HepG2 (cell line): Measurements from ENCODE around the gene HS2ST1. TPM values are rescaled to one million over a fixed set of nuclear protein-coding genes. Genes with fewer than 3 reads are reported as not detected.

Source experiments
- ATAC-seq: fragments of 200-7000 bp; cut with Tn5 transposase; 3 replicates; pipeline ENCODE4 v1.9.1; 2020; ENCODE audit warnings: mild to moderate bottlenecking, moderate library complexity
- BruUV-seq: library from RNA; stranded (reverse); fragments of 400-500 nt; replicated peaks from 2 replicates; lab custom pipeline; 2021; lab: Mats Ljungman, UMichigan
- CTCF ChIA-PET: fragments of 300-600 bp; formaldehyde crosslinking; extraction: SDS; loops from one replicate; lab custom pipeline; 2021; ENCODE audit warnings: low total read pairs, inconsistent platforms, low intra/inter-chr PET ratio; lab: Yijun Ruan, JAX
- POLR2A ChIA-PET: fragments of 350-600 bp; sonication (Branson Sonifier 250); formaldehyde crosslinking; loops from one replicate; lab custom pipeline; 2020; ENCODE audit warnings: antibody characterized with exemption, inconsistent platforms; lab: Yijun Ruan, JAX
- DNase-seq: peaks from one replicate; pipeline ENCODE4 v3.0.0-alpha.2; 2015; ENCODE audit warnings: low spot score
- FAIRE-seq: peaks from 3 replicates; lab custom pipeline; 2011; peaks lifted over from hg19 to GRCh38; lab: Jason Lieb, UNC
- H2AFZ ChIP-seq: one replicate; pipeline ENCODE4 v1.6.1; 2011; ENCODE audit warnings: low read length, inconsistent platforms
- H3K27ac ChIP-seq: fragments of 300-600 bp; 3 replicates; pipeline ENCODE4 v1.8.0; 2011; ENCODE audit warnings: mixed run types, mild to moderate bottlenecking, mixed read lengths, low read length, inconsistent platforms; ENCODE audit not compliant: insufficient read depth; ENCODE audit errors: extremely low read length
- H3K27me3 ChIP-seq, 2 experiments: fragments of 200-600 bp in 1 of 2; 2 replicates in 1 of 2; 3 replicates in 1 of 2; pipeline versions ENCODE4 v1.6.0 to v1.8.0; 2011; ENCODE audit warnings: low read length in 2 of 2, mild to moderate bottlenecking in 2 of 2, moderate library complexity in 2 of 2, inconsistent platforms in 1 of 2; ENCODE audit not compliant: insufficient read depth in 2 of 2, control insufficient read depth in 1 of 2
- H3K36me3 ChIP-seq, 2 experiments: fragments of 200-600 bp in 1 of 2; replicated peaks in 1 of 2; 2 replicates in 1 of 2; 3 replicates in 1 of 2; pipeline versions ENCODE4 v1.5.1 to v1.8.0; 2011; ENCODE audit warnings: low read length in 2 of 2, inconsistent platforms in 1 of 2; ENCODE audit not compliant: insufficient read depth in 2 of 2, control insufficient read depth in 1 of 2
- H3K4me1 ChIP-seq: 2 replicates; pipeline ENCODE4 v1.5.1; 2012; ENCODE audit warnings: low read length, inconsistent platforms; ENCODE audit not compliant: insufficient read depth
- H3K4me2 ChIP-seq: 2 replicates; pipeline ENCODE4 v1.6.0; 2011; ENCODE audit warnings: low read depth, low read length, inconsistent platforms
- H3K4me3 ChIP-seq, 3 experiments: fragments of 200-600 bp in 1 of 3; sonication (generic), shearing (Covaris generic) in 1 of 3; replicated peaks in 1 of 3; 2 replicates each; pipeline ENCODE4 v1.5.1; 2011 to 2016; ENCODE audit warnings: low read length in 3 of 3, inconsistent platforms in 2 of 3, low read depth in 2 of 3, mild to moderate bottlenecking in 2 of 3, control low read depth in 1 of 3, mixed read lengths in 1 of 3; ENCODE audit not compliant: insufficient read depth in 1 of 3
- H3K79me2 ChIP-seq: one replicate; pipeline ENCODE4 v1.6.1; 2011; ENCODE audit warnings: low read length, inconsistent platforms; ENCODE audit not compliant: insufficient read depth
- H3K9ac ChIP-seq: 2 replicates; pipeline ENCODE4 v1.6.0; 2011; ENCODE audit warnings: mild to moderate bottlenecking, low read depth, low read length, inconsistent platforms; ENCODE audit not compliant: insufficient read depth
- H3K9me3 ChIP-seq: 2 replicates; pipeline ENCODE4 v1.5.1; 2012; ENCODE audit warnings: mild to moderate bottlenecking, low read length
- H4K20me1 ChIP-seq: 2 replicates; pipeline ENCODE4 v1.6.0; 2011; ENCODE audit warnings: inconsistent platforms, mild to moderate bottlenecking, low read length, moderate library complexity; ENCODE audit not compliant: insufficient read depth
- CHD4 ChIP-seq: fragments of 200-600 bp; sonication (generic); IDR thresholded peaks from 2 replicates; pipeline ENCODE4 v1.7.0; 2017; ENCODE audit warnings: mild to moderate bottlenecking, low read length, borderline replicate concordance
- ERF ChIP-seq: IDR thresholded peaks from 2 replicates; pipeline ENCODE4 v1.6.1; 2018; ENCODE audit warnings: missing biosample characterization, missing genetic modification reagents
- HNRNPLL ChIP-seq: fragments of 200-400 bp; formaldehyde crosslinking; IDR thresholded peaks from 2 replicates; pipeline ENCODE4 v1.6.1; 2017; ENCODE audit warnings: mild to moderate bottlenecking, low read depth, low read length; ENCODE audit not compliant: poor library complexity, severe bottlenecking
- KDM2A ChIP-seq: sonication (generic); formaldehyde crosslinking; IDR thresholded peaks from 2 replicates; pipeline ENCODE4 v1.4.0; 2020; ENCODE audit warnings: low read depth, missing genetic modification reagents, borderline replicate concordance
- MIER3 ChIP-seq: IDR thresholded peaks from 2 replicates; pipeline ENCODE4 v1.6.1; 2016; ENCODE audit warnings: missing compliant biosample characterization, borderline replicate concordance
- NCOA1 ChIP-seq: sonication (generic); formaldehyde crosslinking; IDR thresholded peaks from 2 replicates; pipeline ENCODE4 v1.9.0; 2021; ENCODE audit warnings: missing genetic modification reagents
- PHF5A ChIP-seq: IDR thresholded peaks from one replicate; pipeline ENCODE4 v1.6.1; 2018; ENCODE audit warnings: low read depth, missing genetic modification reagents; ENCODE audit not compliant: unreplicated experiment
- SNRNP70 ChIP-seq: fragments of 200-400 bp; formaldehyde crosslinking; IDR thresholded peaks from 2 replicates; pipeline ENCODE4 v1.6.1; 2017; ENCODE audit warnings: mild to moderate bottlenecking, low read depth, low read length, moderate library complexity
- SRY ChIP-seq: sonication (generic); formaldehyde crosslinking; IDR thresholded peaks from 2 replicates; pipeline ENCODE4 v1.8.0; 2022; ENCODE audit warnings: mild to moderate bottlenecking, missing genetic modification reagents
- ZNF142 ChIP-seq: sonication (generic); formaldehyde crosslinking; IDR thresholded peaks from 2 replicates; pipeline ENCODE4 v1.4.0; 2020; ENCODE audit warnings: missing genetic modification reagents
- ZNF24 ChIP-seq: fragments of 450-650 bp; IDR thresholded peaks from 2 replicates; pipeline ENCODE4 v1.6.1; 2017; ENCODE audit warnings: antibody characterized with exemption, mild to moderate bottlenecking
- ZNF720 ChIP-seq: sonication (generic); formaldehyde crosslinking; IDR thresholded peaks from 2 replicates; pipeline ENCODE4 v1.4.0; 2020; ENCODE audit warnings: missing genetic modification reagents
- WGBS: methylation state at CpG from one replicate; pipeline ENCODE4 v1.1.6; 2017; ENCODE audit warnings: low lambda C conversion rate; 5-methylcytosine and 5-hydroxymethylcytosine counted together
- in situ Hi-C: cut with HindIII; loops from 2 replicates; pipeline ENCODE4 v1.10.0; 2017; ENCODE audit warnings: low pct_unique_long_range_greater_than_20kb; ENCODE audit not compliant: extremely low pct_ligation_motif_present
- intact Hi-C: fragments of 100-400 bp; cut with micrococcal nuclease; formaldehyde crosslinking; loops from one replicate; pipeline ENCODE4 v1.10.0; 2022; ENCODE audit not compliant: unreplicated experiment
- polyA plus RNA-seq, 8 experiments: library from polyadenylated mRNA; depleted of rRNA in 3 of 8; stranded (reverse) in 7 of 8; unstranded in 1 of 8; fragments of >200 nt; fragmentation: Illumina TruSeq in 4 of 8; extraction: Trizol in 4 of 8; gene quantifications; 2 replicates each; pipeline versions ENCODE4 v1.2.1 to v1.2.3, GENCODE V29; 2011 to 2016; ENCODE audit warnings: low read depth in 4 of 8, missing spikeins in 1 of 8, mixed read lengths in 1 of 8; ENCODE audit not compliant: insufficient read depth in 1 of 8
- total RNA-seq, 5 experiments: library from RNA; depleted of rRNA; stranded (reverse); fragments of >200 nt; fragmentation: Illumina TruSeq; extraction: Trizol; gene quantifications; 2 replicates each; pipeline ENCODE4 v1.2.3, GENCODE V29; 2016; ENCODE audit warnings: low read depth in 1 of 5

HS2ST1 gene
- total and polyA plus RNA-seq, 2 of the 13 experiments (the other 11 are each of a cell fraction or from before 2014, with no cell fraction given): 22.1 to 58.7 TPM

GRCh38 chr1:87123610-87124009 is 209.2 kb downstream of the HS2ST1 start:
- peaks cover 0 to 5% of the 10 kb centered on the region in 2 experiments; a peak in 2 of 5 replicates for H3K27me3 ChIP-seq
- H3K4me1 ChIP-seq: no peaks in the 10 kb centered on the region
- H3K79me2 ChIP-seq: no peaks in the 10 kb centered on the region
- no peak overlapping the region for H3K4me3 ChIP-seq
- no peak overlapping the region for H2AFZ ChIP-seq
- FAIRE-seq: no peak
- H3K9ac ChIP-seq: no peak overlapping the region
- in situ Hi-C loops (no loop called here), intact Hi-C loops (no loop called here)
- POLR2A ChIA-PET: no interaction called here
- no TSS peak for BruUV-seq
- TF ChIP-seq MIER3 (CRISPR knock-in tag) (no peak), SRY (no peak), CHD4 (no peak), SNRNP70 (no peak)
- H3K27ac ChIP-seq: no peak overlapping the region
- no peak for DNase-seq
- no peaks in the 10 kb centered on the region for H3K9me3 ChIP-seq
- no peak overlapping the region for H3K4me2 ChIP-seq
- CTCF ChIA-PET: no interaction called here
- WGBS: 57% methylated on average over 4 of the region's 6 CpGs
- peak; percentile 11; the same call in 2 of the 3 replicates for ATAC-seq
- H4K20me1 ChIP-seq: no peaks in the 10 kb centered on the region
- H3K36me3 ChIP-seq: no peaks in the 10 kb centered on the region

DNA sequence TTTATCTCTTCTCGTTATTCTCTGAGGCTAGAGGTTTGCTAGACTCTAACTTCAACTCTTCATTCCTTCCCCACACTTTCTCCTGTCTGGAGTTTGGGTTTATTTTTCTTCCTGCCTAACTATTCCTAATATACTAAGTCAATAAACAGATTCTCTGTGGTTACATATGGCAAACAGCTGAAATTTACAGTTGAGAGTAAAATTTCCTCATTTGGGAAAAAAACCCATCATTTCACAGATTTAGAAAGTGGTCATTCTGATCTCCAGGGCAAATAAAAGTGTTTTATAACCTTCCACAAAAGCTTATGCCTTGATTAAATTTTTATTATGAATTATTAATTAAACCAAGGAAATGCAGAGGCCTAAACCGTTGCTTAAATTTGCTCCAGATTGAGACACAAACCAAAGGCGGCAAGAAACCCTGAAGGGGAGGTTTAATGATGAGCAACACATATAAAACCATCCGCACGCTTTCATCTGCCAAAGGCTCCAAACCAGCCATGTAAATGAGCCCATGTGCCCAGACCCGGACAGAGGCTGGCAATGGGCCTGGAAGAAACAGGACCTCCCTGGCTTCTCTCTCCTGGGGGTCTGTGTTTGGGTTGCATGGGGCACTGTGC is 212.6 kb downstream of the HS2ST1 start:
- Histone ChIP-seq H3K9ac (no peak overlapping the region), H3K27me3 (peaks cover 1 to 19% of the 10 kb centered on the region in 2 experiments; a peak in 3 of 5 replicates), H2AFZ (no peak overlapping the region), H4K20me1 (no peaks in the 10 kb centered on the region), H3K4me1 (no peaks in the 10 kb centered on the region), H3K79me2 (no peaks in the 10 kb centered on the region), H3K4me3 (no peak overlapping the region), H3K27ac (no peak overlapping the region), H3K4me2 (no peak overlapping the region), H3K9me3 (no peaks in the 10 kb centered on the region), H3K36me3 (no peaks in the 10 kb centered on the region)
- no peak for TF ChIP-seq NCOA1 (CRISPR knock-in tag)
- no peak for TF ChIP-seq ZNF142 (CRISPR knock-in tag)
- TF ChIP-seq PHF5A: no peak
- TF ChIP-seq HNRNPLL: no peak
- TF ChIP-seq KDM2A (CRISPR knock-in tag): no peak
- TF ChIP-seq ZNF24: no peak
- no peak for TF ChIP-seq ZNF720 (CRISPR knock-in tag)
- no peak for TF ChIP-seq ERF (CRISPR knock-in tag)
- POLR2A ChIA-PET: no interaction called here
- ATAC-seq (no peak), DNase-seq (no peak), FAIRE-seq (no peak)
- in situ Hi-C loops: no loop called here
- 31% methylated on average over 6 of the region's 6 CpGs for WGBS
- intact Hi-C loops: no loop called here
- no TSS peak for BruUV-seq
- CTCF ChIA-PET: no interaction called here
